Myocyte (in vitro differentiated cells): ENCODE measurements around the gene CRYZL1. TPM values are rescaled to one million over a fixed set of nuclear protein-coding genes. Genes with fewer than 3 reads are reported as not detected.
"Not testable (repeated sequence)": the region's sequence is repeated elsewhere in the genome, so short reads cannot be mapped to it uniquely, and the experiment has no call there.

Source experiments
- DNase-seq: peaks from one replicate; pipeline ENCODE4 v3.0.0-alpha.2; 2012; ENCODE audit warnings: low read depth
- total RNA-seq: library from RNA; depleted of rRNA; stranded (reverse); fragments of >200 nt; gene quantifications from 2 replicates; pipeline ENCODE4 v1.2.3, GENCODE V29; 2014

The CRYZL1 gene
- total RNA-seq, 1 donor from 2014 or later: 13.7 TPM

DNA sequence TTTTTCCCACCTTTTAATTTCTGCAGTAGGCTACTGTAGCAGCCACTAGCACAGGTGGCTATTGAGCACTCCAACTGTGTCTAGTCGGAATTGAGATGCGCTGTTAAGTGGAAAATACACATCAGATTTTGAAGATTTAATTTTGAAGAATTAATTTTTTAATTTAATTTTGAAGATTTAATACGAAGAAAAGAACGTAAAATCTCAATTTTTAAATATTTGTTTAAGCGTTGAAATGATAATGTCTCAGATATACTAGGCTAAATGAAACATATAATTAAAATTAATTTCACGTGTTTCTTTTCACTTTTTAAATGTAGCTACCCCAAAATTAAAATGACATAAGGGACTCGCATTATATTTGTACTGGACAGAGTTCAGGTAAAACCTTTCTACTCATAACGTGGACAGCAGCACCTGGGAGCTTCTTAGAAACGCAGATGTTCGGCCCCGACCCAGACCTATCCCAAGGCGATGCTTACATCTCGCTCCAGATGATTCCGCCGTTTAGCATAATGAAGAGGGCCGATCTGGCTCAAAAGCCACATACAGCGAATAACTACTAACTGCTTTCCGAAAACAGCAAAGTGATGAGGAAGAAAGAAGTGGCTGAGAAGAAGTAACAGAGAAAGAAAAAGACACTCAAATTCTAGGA, 717 bp downstream of the CRYZL1 start:
- DNase-seq: peak; percentile 23

DNA sequence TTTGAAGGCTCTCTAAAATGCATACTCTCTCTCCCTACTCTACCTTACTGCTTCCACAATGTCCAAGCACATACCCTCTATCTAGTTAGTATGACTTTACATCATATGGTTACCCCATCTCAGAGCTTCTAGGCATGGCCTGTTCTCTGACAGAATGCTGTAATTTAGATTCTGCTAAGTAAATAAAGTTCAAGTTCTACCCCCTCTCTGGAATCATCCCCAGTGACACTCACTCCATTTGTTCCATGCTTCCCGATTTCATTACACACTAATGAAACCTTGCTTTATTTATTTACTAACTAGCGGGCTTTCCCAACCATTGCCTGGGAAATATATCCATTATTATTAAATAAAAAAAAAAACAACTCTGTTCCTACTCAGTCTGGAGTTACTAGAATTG, 7.3 kb downstream of the CRYZL1 start:
- no peak for DNase-seq

DNA sequence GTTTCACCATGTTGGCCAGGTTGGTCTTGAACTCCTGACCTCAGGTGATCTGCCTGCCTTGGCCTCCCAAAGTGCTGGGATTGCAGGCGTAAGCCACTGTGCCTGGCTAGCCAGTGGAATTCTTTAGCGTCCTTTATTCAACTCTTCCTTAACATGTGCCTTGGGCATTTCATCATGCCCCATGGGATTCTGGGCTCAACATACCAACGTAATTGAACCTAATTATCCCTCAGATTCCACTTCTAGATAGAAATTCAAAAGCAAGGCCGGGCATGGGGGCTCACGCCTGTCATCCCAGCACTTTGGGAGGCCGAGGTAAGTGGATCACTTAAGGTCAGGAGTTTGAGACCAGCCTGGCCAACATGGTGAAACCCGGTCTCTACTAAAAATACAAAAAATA, 15.4 kb downstream of the CRYZL1 start:
- not testable (repeated sequence) for DNase-seq

DNA sequence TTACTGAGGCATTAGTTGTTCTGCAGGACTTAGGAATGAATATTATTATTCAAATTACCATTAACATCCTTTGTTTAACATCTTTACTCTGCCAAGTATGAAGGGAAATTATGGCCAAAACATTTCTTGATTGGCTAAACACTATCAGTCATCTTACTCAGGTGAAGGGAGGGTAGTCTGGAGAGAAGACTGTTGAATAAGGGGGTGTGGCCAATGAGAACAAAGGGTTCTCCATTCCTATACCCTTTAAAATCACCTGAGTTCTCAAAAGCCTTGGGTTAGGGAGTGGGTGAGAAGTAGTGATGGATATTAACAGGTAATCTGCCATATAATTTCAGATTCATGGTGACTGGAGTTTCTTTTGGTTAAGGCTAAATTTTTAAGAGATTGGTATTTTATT, 19.3 kb downstream of the CRYZL1 start:
- DNase-seq: no peak

DNA sequence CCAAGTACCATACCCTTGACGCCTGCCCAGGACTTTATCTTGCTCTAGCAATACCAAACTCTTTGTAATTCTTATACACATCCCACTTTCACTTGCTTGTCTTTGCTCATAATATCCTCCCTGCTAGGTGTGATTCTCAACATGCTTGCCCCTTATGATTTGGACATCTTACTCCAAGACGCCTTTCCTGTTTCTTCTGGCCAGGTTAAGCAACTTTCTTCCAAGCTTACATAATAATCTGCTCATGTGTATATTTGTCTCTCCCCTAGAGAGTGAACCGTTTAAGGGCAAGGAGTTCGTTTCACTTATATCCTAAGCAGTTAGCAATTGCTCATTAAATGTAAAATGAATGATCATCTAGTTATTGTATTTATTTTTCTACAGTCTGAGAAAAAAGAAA, 21.8 kb downstream of the CRYZL1 start:
- DNase-seq: no peak

DNA sequence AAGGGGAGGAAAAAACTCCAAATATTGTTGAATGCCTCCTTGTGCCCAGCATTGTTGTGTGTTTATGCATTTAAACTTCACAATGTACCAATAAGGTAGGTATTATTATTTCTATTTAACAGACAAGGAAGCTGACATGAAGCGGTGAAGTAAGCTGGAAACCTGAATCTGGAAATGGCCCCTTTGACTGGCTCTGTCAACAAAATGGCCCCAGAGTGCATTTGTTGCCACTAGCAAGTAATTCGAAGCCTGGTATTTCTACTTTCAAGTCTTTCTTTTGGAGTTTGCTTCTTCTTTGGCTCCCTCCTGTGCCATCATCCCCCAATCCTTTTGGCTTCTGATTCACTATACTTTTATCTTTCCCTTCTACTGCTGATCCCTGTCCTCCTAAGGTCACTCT, 23.1 kb downstream of the CRYZL1 start:
- no peak for DNase-seq

DNA sequence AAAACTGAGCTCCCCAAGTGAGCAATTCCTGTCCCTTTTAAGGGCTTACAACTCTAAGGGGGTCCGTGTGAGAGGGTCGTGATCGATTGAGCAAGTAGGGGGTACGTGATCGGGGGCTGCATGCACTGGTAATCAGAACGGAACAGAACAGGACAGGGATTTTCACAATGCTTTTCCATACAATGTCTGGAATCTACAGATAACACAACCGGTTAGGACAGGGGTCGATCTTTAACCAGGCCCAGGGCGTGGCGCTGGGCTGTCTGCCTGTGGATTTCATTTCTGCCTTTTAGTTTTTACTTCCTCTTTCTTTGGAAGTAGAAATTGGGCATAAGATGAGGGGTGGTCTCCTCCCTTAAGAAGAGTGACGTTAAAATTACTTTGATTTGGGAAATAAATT, 24.0 kb downstream of the CRYZL1 start:
- DNase-seq: not testable (repeated sequence)

DNA sequence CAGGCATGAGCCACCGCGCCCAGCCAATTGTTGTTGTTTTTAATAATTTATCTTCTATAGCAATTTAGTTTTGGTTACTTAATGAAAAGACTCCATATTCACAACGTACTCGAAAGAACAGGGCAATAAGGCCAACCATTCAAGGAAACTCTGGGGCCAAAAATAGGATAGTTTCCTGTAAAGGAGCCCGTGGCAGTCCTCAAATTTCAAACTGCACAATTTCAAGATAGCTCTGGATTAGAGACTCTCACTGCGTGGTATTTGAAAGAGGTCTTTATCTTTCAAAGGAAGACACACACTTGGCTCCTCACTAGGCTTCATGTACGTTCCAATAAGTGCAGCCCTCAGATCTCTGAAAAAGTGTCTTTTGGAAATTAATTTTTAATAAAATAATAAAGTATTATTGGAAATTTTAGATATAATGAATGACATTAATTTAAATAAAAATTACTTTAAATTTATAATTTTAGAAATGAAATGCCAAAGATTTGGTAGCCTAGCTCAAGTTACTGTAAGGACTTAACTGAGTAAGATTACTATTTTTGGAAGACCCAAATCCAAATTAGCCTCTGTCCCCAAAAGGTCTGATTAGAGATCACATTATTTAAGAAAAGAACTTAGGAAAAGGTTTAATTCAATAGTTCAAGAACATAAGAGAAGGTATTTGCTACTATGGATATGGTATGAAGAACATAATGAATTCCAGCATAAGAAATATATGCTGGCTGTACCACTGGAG, 30.4 kb downstream of the CRYZL1 start:
- no peak for DNase-seq

DNA sequence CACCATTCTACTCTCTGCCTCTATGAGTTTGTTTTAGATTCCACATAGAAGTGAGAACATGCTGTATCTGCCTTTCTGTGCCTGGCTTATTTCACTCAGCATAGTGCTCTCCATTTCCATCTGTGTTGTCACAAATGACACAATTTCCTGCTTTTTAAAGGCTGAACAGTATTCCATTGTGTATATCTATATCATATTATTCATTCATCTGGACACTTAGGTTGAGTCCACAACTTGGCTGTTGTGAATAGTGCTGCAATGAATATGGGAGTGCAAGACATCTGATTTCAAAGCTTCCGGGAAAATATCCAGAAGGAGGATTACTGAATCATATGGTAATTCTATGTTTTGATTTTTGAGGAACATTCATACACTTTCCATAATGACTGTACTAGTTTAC, 33.0 kb downstream of the CRYZL1 start:
- DNase-seq: no peak

DNA sequence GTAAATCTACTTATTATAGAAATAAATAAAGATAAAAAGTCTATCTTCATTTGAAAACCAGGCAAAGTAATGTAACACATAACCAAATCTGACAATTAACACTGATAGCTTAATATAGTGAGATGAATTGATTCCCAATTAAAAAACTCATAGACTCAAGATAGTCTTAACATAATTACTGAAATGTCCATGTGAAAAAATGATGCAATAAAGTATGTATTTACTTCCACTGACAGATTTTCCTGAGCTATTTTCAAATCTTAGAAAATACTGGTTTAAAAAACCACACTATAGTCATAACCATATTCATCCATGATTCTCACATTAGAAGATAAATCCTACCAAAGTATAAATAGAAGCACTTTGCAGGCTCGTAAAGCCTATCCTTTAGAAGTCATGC, 43.5 kb downstream of the CRYZL1 start:
- DNase-seq: no peak

DNA sequence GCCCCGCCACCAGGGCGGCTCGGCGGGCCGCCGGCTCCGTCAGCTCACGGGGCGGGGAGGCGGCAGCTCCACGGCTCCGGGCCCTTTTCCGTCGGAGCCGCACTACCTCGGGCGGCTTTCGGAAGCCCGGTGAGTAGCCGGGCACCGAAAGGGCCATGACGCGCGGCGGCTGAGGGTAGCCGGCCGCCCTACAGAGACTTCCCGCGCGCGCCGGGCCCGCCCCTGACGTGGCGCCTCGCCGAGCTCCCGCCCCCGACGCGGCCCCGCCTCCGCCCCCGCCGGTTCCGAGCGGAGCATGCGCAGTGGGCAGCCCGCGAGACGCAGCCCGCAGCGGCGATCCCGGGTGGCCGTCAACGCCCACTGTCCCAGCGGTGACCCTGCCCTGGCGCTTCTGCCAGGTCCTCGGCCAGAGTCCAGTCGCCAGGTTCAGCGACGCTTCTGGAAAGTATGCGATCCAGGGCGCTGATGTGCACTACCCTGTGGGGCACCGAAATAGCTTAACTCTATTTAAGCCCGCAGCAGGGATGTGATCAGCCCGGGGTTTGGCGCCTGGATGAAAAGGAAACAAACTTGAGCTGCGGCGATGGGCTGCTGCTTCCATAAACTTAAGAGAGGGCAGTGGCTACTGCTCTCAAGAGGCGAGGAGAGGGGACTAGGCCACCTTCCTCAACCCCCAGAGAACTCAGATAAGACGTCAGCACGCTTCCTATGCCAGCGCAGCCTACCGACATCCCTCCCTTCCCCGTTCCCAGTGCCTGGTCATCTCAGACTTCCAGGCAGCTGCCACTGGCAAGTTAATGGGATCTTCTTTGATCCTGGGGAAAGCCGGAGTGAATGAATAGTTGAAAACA, 52.8 kb downstream of the CRYZL1 start, which contains the start of gene DONSON:
TSS of gene DONSON (minus strand) at position 200 of the 851 bp plus-strand sequence. CDS start at position 157, 43 bp downstream.
- DNase-seq: peak; percentile 89

DNA sequence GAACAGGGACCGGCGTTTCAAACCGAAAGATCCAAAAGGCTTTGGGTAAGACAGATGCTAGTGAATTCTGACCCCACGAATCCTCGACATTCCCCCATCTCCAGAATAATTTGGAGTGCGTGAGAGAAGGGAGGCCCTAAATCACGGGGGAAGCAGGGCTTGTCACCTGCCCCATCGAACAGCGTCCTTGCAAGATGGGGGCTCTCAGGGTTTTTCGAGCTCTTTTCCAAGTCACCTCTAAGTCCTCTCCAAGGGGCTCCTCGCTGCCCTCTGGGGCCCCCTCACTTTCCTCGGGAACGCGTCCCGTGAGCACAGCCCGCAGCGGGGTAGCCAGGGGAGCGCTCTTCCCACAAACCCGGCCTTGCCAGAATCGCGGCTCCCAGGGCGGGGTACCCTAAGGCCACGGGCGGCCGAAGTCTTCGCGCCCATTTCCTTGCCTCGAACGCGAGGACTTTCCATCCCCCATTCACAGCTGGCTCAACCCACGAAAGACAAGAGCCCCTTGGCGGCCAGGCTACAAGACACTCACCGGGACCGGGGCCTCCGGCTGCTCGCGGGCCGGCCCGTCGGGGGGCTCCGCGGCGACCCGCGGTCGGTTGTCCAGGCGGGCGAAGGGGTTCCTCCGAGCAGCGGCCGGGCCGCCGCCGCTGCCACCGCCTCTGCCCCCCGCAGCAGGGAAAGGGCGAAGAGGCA, 53.6 kb downstream of the CRYZL1 start:
- peak; percentile 47 for DNase-seq

DNA sequence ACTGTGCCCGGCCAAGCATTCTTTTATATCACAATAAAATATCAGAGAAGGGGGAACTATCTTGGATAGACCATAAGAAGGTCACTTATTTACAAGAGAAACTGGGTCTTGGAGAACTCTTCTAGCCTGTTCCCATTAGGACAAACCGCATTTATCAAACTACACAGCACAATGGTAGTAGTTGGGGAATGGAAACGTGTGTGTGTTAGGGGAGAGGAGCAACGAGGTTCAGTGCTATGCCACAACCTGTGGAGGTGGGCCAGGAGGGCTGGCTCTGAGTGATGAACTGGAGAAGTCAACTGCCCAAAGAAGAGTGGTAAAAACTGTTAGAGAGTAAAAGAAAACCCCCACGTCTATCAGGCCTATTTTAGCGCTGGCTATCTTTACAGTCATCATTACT, 54.6 kb downstream of the CRYZL1 start:
- no peak for DNase-seq

DNA sequence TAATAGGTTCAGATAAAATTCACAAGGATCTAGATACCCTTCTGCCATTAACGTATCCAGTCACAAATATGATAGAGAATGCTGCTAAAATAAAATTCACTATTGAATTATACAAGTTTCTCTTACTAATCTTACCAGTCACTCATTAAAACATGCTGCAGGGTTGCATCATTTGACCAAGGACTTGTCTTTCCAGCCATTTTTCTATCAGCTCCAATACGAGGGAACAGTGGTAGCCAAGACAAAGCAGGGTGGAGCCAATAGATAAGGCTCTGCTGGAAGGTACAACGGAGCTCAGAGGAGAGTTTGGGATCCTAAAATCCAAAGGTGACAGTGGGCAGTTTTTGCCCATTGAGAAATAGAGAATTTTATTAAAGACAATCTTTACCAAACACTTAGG, 57.1 kb downstream of the CRYZL1 start:
- DNase-seq: no peak

DNA sequence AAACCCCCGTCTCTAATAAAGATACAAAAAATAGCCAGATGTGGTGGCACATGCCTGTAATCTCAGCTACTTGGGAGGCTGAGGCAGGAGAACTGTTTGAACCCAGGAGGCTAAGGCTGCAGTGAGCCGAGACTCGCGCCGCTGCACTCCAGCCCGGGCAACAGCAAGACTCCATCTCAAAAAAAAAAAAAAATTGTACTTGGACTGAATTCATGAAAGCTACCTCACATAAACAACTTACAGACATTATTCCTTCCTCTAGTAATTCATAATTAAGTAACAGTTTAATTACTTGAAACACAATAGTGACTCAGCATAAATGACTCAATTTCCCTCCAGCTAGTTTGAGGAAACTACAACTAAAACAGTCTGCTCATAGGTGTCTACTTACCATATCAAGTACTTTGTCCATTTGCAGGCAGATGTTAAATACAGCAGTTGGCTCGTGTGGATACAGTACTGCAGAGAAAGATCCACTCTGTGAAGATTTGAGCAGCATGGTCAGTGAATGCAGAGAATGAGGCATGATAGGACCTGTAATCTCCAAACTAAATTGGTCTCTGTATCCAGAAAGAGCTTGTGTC, 62.5 kb downstream of the CRYZL1 start:
- no peak for DNase-seq

DNA sequence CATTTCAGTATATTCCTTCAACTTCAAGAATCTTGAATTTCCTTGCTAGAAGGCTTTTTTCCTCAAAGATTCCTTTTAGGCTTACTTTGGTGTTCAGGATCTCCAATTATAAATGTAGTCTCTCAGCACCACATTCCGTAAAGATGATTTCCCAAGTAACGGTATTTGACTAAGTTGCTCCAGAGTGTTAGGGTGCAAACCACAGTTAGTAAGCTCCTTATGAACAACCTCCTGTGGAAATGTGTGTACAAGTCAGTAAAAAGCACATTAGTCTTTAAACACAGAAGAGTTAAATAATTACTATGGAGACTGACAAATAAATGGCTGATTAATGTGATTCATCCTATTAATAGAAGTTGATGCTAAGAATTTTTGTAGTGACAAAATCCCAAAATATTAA, 63.3 kb downstream of the CRYZL1 start:
- no peak for DNase-seq

DNA sequence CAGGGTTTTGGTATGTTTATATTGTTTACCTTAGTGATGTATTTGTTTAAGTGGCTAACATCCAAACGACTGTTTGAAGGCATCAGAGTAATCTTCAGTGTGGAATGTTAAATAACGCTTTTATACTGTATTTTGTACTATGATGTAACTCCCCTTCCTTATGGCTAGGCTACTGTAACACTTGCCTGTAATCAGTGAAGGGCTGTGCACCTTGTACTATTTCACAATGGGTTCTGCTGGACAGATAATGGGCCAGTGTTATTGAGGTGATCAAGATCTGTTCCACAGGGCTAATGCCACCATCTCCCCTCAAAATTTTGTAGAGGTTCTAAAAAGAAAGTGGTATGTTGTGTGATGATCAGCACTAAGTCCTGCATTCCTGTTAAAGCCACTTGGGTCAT, 64.8 kb downstream of the CRYZL1 start:
- DNase-seq: not testable (repeated sequence)

DNA sequence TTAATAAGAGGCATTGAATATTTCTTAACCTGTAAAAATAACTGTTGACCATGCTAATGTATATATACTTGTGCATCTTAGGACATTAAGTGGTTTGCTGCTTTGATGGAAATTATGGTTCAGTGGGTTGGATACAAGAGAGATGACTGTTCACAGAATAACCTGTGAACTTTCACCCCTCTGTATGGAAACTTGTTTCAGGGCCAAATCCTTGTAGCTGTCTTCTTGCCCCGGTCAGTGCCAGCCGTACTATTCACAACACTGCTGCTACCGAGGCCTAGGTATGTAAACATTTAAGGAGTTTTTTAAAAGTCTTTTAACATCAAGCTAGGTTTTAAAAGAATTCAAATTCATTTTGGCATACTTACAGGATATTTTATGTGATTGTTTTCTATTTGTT, 69.2 kb downstream of the CRYZL1 start:
- DNase-seq: no peak

DNA sequence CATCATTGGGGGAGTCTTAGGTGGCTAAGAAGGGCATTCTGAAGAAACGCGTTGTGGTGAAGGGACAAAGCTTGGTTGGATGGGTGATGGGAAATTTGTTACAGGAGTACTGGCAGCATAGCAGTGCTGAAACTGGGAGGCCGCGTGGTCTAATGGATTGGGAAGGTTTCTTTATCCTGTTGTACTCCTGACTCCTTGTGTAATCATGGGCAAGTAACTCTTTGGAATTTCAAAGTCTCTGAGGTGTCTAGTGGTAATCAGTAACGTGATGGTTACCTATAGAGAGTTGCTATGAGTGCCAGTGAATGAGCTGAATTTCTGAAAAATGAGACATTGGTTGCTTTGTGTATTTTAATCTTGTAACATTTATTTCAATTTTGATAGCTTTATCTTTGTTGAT, 71.5 kb downstream of the CRYZL1 start:
- DNase-seq: no peak

DNA sequence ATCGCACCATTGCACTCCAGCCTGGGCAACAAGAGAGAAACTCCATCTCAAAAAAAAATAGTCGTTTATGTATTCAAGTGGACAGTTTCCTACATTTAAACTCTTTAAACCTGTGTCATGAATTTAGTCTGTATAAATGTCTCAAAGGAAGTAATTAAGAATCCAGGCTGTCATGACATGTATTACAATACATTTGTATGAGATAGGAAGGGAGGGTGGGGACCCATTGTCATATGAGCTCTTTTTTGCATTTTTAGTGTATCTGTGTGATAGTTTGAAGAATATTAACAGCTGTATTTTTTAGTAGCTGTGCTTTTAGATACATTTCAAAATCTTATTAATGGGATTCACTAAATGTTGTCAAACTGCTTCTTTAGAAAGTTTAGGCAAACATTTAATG, 73.1 kb downstream of the CRYZL1 start:
- DNase-seq: no peak

DNA sequence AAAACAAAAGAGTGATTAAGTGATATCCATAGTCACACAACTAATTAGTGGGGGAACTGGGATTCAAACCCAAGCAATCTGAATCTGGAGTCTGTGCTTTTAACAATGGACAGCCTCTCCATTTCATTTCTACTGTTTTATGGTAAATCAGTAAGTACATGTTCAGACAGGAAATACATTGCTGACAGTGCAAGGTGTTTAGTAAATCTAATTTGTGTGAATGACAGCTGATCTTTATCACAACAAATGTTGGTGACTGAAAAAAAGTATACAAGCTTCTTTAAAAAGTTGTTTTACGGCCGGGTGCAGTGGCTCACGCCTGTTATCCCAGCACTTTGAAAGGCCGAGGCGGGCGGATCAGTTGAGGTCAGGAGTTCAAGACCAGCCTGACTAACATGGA, 73.6 kb downstream of the CRYZL1 start:
- DNase-seq: no peak
